LHCN-M2 (cell line): ENCODE data around the gene LPAR5. TPM values are rescaled to one million over a fixed set of nuclear protein-coding genes. Genes with fewer than 3 reads are reported as not detected.

Experiments
- DNase-seq: peaks from one replicate; pipeline ENCODE4 v3.0.0-alpha.2; 2012; ENCODE audit warnings: low read depth
- polyA plus RNA-seq: library from polyadenylated mRNA; unstranded; fragments of >200 nt; gene quantifications from one replicate; pipeline ENCODE4 v1.2.1, GENCODE V29; 2012; ENCODE audit warnings: missing spikeins
- total RNA-seq: library from RNA; depleted of rRNA; stranded (reverse); fragments of >200 nt; gene quantifications from 2 replicates; pipeline ENCODE4 v1.2.3, GENCODE V29; 2014; rRNA removed

LPAR5 gene
- not detected in 2 replicates for total RNA-seq
- not detected for polyA plus RNA-seq

- DNase-seq = peak; percentile 18
Measured at GRCh38 chr12:6635856-6636531, at the start of gene LPAR5. LPAR5 (minus strand) TSS chr12:6635959; CDS start chr12:6621248, 14,711 bp downstream.

GRCh38 chr12:6684609-6685008 lies 48.9 kb upstream of the LPAR5 start:
- peak; percentile 40 for DNase-seq

GRCh38 chr12:6676962-6677361 lies 41.2 kb upstream of the LPAR5 start:
- DNase-seq = no peak

GRCh38 chr12:6672143-6672542 lies 36.4 kb upstream of the LPAR5 start:
- DNase-seq = no peak

GRCh38 chr12:6667559-6668210 lies 31.9 kb upstream of the LPAR5 start:
- DNase-seq = no peak

- no peak for DNase-seq
Measured at GRCh38 chr12:6666211-6666610, 30.5 kb upstream of the LPAR5 start.

GRCh38 chr12:6664902-6665301 lies 29.1 kb upstream of the LPAR5 start:
- no peak for DNase-seq

- peak; percentile 100 for DNase-seq
Measured at GRCh38 chr12:6662906-6663742, 27.4 kb upstream of the LPAR5 start, which contains the start of gene ING4. ING4 (minus strand) TSS chr12:6663119; CDS start chr12:6663101, 18 bp downstream.

- no peak for DNase-seq
Measured at GRCh38 chr12:6662602-6662905, 26.8 kb upstream of the LPAR5 start.

- DNase-seq = no peak
Measured at GRCh38 chr12:6653987-6654386, 18.2 kb upstream of the LPAR5 start.

- no peak for DNase-seq
Measured at GRCh38 chr12:6653342-6653741, 17.6 kb upstream of the LPAR5 start.

GRCh38 chr12:6652391-6652790 lies 16.6 kb upstream of the LPAR5 start:
- no peak for DNase-seq

GRCh38 chr12:6650832-6651231 lies 15.1 kb upstream of the LPAR5 start:
- DNase-seq = no peak

GRCh38 chr12:6647083-6647604 lies 11.4 kb upstream of the LPAR5 start, which contains the start of gene ACRBP:
ACRBP (minus strand) TSS chr12:6647432; CDS start chr12:6647366, 66 bp downstream.
- no peak for DNase-seq

- no peak for DNase-seq
Measured at GRCh38 chr12:6646276-6647082, 10.7 kb upstream of the LPAR5 start.

GRCh38 chr12:6644903-6645302 lies 9.1 kb upstream of the LPAR5 start:
- DNase-seq = no peak

GRCh38 chr12:6644257-6644596 lies 8.5 kb upstream of the LPAR5 start:
- DNase-seq = no peak

GRCh38 chr12:6643569-6644256 lies 8.0 kb upstream of the LPAR5 start:
- no peak for DNase-seq

GRCh38 chr12:6641131-6641530 lies 5.4 kb upstream of the LPAR5 start:
- no peak for DNase-seq

GRCh38 chr12:6640497-6640896 lies 4.7 kb upstream of the LPAR5 start:
- DNase-seq = no peak
